ENCODE results near the gene CRTAP. TPM values are rescaled to one million over a fixed set of nuclear protein-coding genes. Genes with fewer than 3 reads are reported as not detected.

The CRTAP gene
- polyA plus RNA-seq, 3 donors, result 134 to 321 (median 317) TPM

DNA sequence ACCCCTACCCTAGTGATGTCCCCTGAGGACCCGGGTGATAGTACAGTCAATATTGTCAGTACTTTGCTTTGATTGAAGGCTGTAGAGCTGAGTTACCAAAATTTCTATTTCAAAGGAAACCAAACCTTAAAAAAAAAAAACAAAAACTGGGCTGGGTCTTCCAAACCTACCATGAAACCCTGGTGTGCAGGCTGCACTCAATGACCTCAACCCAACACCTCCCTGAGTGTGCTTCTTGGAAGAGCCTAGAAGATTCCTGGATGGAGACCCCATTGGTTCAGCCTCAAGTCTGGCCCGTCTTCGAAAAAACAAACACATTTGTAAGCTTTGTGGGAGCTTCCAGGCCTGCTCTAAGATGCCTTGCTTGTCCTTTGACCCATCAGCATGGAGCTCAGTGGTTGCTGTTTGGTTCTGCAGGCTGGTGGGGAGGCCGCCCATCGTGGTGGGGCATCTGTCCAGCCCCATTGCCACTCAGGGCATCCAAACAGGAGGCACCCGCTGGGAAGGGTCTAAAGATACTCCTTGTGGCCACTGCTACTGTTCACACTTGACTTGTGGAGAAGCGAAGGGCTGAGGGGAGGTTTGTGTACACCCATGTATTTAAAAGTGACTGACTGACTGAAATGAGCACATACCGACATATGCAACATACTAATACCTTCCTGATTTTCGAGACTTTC, 32.2 kb downstream of the CRTAP start:
- intact Hi-C loops (cut with micrococcal nuclease), result no loop called here
- Mint-ChIP-seq H3K4me1 (peaks cover 29% of the 10 kb centered on the region), H3K4me3 (no peak overlapping the region), H3K27ac (peak overlapping the region in 2 of 7 donors; percentile 18 to 64), H3K36me3 (peaks cover 51 to 58% of the 10 kb centered on the region in 2 donors), H3K27me3 (ENCODE audit: low read depth in 3 of 3) (peaks cover 0 to 6% (median 0%) of the 10 kb centered on the region in 3 donors), H3K9me3 (peaks cover 0 to 3% (median 0%) of the 10 kb centered on the region in 7 donors)
- Histone ChIP-seq H3K9me3 (replicated peaks in 1 of 2; ENCODE audit: control insufficient read depth in 1 of 2, insufficient read depth in 1 of 2, low read length in 2 of 2) (no peaks in the 10 kb centered on the region), H3K36me3 (replicated peaks in 1 of 2; ENCODE audit: control insufficient read depth in 1 of 2, insufficient read depth in 2 of 2, low read length in 2 of 2) (peaks cover 38 to 54% of the 10 kb centered on the region in 2 donors), H2AFZ (ENCODE audit: insufficient read depth, low read depth, low read length, poor library complexity, severe bottlenecking) (no peak overlapping the region), H3K27me3 (ENCODE audit: control insufficient read depth in 2 of 2, insufficient read depth in 2 of 2, low read length in 2 of 2) (no peaks in the 10 kb centered on the region), H3K9ac (ENCODE audit: insufficient read depth, low read length, poor library complexity, severe bottlenecking) (no peak overlapping the region), H3K79me2 (ENCODE audit: insufficient read depth, low read length) (no peaks in the 10 kb centered on the region), H3K4me3 (replicated peaks in 1 of 3; ENCODE audit: low read depth in 2 of 3, low read length in 3 of 3) (no peak overlapping the region), H4K20me1 (ENCODE audit: insufficient read depth, low read length) (no peaks in the 10 kb centered on the region), H3K4me1 (ENCODE audit: control insufficient read depth in 1 of 2, insufficient read depth in 2 of 2, low read length in 2 of 2) (peaks cover 17 to 18% of the 10 kb centered on the region in 2 donors), H3K27ac (ENCODE audit: low read depth in 1 of 2, low read length in 2 of 2) (no peak overlapping the region), H3K4me2 (replicated peaks; ENCODE audit: extremely low read depth, low read length, poor library complexity, severe bottlenecking) (no peak overlapping the region)
- TF ChIP-seq, protein P1, sequence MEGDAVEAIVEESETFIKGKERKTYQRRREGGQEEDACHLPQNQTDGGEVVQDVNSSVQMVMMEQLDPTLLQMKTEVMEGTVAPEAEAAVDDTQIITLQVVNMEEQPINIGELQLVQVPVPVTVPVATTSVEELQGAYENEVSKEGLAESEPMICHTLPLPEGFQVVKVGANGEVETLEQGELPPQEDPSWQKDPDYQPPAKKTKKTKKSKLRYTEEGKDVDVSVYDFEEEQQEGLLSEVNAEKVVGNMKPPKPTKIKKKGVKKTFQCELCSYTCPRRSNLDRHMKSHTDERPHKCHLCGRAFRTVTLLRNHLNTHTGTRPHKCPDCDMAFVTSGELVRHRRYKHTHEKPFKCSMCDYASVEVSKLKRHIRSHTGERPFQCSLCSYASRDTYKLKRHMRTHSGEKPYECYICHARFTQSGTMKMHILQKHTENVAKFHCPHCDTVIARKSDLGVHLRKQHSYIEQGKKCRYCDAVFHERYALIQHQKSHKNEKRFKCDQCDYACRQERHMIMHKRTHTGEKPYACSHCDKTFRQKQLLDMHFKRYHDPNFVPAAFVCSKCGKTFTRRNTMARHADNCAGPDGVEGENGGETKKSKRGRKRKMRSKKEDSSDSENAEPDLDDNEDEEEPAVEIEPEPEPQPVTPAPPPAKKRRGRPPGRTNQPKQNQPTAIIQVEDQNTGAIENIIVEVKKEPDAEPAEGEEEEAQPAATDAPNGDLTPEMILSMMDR (IDR thresholded peaks at IDR 0.05), result no peak
- DNase-seq, result no peak
- WGBS (ENCODE audit: insufficient coverage), result 70% methylated on average over 4 of the region's 9 CpGs

DNA sequence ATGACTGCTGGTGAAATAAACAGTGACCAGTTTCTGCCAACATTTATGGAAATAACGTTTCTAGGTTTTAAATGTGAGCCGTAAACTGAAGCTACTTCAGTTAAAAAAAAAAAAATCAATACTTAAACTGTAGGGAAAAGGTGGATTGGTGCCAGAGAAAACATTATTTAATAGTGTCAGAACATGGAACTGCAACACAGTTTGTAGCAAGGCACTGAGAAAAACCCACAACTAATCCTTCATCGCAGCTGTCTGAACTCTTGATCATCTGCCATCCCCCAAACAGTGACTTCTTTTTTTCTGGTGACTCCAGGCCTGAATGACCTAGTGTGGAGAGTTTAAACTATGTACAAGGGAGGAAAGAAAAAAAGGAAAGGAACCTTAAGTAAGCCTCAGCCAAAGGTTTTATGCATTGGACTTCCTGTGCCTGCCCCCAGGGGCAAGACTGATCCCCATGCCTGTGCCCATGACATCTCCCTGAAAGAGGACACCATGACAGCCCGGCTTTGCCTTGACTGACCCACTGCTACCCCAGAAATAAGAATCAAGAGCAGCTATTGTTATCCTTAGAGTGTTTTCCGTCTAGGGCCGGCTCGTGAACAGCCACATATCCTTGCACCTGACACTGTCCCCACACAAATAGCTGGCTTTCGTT, 33.1 kb downstream of the CRTAP start:
- Mint-ChIP-seq H3K4me1 (peaks cover 29% of the 10 kb centered on the region), H3K9me3 (peaks cover 0 to 3% (median 0%) of the 10 kb centered on the region in 7 donors), H3K27me3 (ENCODE audit: low read depth in 3 of 3) (peaks cover 0 to 6% (median 0%) of the 10 kb centered on the region in 3 donors), H3K36me3 (peaks cover 44 to 49% of the 10 kb centered on the region in 2 donors), H3K27ac (peak overlapping the region in 2 of 7 donors; percentile 26 to 34), H3K4me3 (no peak overlapping the region)
- Histone ChIP-seq H3K4me1 (ENCODE audit: control insufficient read depth in 1 of 2, insufficient read depth in 2 of 2, low read length in 2 of 2) (peaks cover 17 to 18% of the 10 kb centered on the region in 2 donors), H3K4me2 (replicated peaks; ENCODE audit: extremely low read depth, low read length, poor library complexity, severe bottlenecking) (no peak overlapping the region), H3K27me3 (ENCODE audit: control insufficient read depth in 2 of 2, insufficient read depth in 2 of 2, low read length in 2 of 2) (no peaks in the 10 kb centered on the region), H3K27ac (ENCODE audit: low read depth in 1 of 2, low read length in 2 of 2) (no peak overlapping the region), H3K4me3 (replicated peaks in 1 of 3; ENCODE audit: low read depth in 2 of 3, low read length in 3 of 3) (no peak overlapping the region), H3K9me3 (replicated peaks in 1 of 2; ENCODE audit: control insufficient read depth in 1 of 2, insufficient read depth in 1 of 2, low read length in 2 of 2) (no peaks in the 10 kb centered on the region), H2AFZ (ENCODE audit: insufficient read depth, low read depth, low read length, poor library complexity, severe bottlenecking) (no peak overlapping the region), H3K9ac (ENCODE audit: insufficient read depth, low read length, poor library complexity, severe bottlenecking) (no peak overlapping the region), H3K36me3 (replicated peaks in 1 of 2; ENCODE audit: control insufficient read depth in 1 of 2, insufficient read depth in 2 of 2, low read length in 2 of 2) (peaks cover 29 to 45% of the 10 kb centered on the region in 2 donors), H4K20me1 (ENCODE audit: insufficient read depth, low read length) (no peaks in the 10 kb centered on the region), H3K79me2 (ENCODE audit: insufficient read depth, low read length) (no peaks in the 10 kb centered on the region)
- DNase-seq, result no peak
- whole genome bisulfite sequencing (ENCODE audit: insufficient coverage), result no CpG with 5 or more reads among the region's 8 CpGs
- intact Hi-C loops (cut with micrococcal nuclease), result no loop called here
- TF ChIP-seq, protein P1 (IDR thresholded peaks at IDR 0.05), result no peak

Measured in CD14-positive monocyte (primary cell).